ENCODE measurements around the gene RDH5.

DNA sequence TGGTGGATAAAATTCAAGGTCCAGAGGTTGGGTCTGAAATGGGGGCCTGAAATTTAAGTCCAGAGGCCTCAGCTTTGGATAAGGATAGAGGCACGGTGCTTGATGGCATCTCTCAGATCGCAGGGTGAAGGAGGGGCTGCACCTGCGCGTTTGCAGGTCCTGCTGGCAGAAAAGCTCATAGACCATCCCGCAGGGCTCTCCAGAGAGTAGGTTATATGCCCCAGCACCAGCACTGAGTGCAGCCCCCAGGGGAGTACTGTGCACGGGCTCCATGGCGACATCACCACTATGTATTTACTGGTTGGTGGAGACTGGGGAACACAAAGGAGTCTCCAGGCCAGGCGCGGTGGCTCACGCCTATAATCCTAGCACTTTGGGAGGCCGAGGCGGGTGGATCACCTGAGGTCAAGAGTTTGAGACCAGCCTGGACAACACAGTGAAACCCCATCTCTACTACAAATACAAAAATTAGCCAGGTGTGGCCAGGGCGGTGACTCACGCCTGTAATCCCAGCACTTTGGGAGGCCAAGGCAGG is 12.9 kb downstream of the RDH5 start:
- TF ChIP-seq POLR2A (IDR thresholded peaks at IDR 0.05) (no peak), POLR2AphosphoS5 (IDR thresholded peaks at IDR 0.05) (no peak)
- TF ChIP-seq, protein P1, sequence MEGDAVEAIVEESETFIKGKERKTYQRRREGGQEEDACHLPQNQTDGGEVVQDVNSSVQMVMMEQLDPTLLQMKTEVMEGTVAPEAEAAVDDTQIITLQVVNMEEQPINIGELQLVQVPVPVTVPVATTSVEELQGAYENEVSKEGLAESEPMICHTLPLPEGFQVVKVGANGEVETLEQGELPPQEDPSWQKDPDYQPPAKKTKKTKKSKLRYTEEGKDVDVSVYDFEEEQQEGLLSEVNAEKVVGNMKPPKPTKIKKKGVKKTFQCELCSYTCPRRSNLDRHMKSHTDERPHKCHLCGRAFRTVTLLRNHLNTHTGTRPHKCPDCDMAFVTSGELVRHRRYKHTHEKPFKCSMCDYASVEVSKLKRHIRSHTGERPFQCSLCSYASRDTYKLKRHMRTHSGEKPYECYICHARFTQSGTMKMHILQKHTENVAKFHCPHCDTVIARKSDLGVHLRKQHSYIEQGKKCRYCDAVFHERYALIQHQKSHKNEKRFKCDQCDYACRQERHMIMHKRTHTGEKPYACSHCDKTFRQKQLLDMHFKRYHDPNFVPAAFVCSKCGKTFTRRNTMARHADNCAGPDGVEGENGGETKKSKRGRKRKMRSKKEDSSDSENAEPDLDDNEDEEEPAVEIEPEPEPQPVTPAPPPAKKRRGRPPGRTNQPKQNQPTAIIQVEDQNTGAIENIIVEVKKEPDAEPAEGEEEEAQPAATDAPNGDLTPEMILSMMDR (IDR thresholded peaks at IDR 0.05): no peak
